HG03354 (cell line): Measurements from ENCODE around the gene PRMT7.
"Not testable (repeated sequence)": the region's sequence is repeated elsewhere in the genome, so short reads cannot be mapped to it uniquely, and the experiment has no call there.

Source experiments
- ATAC-seq: cut with Tn5 transposase; IDR thresholded peaks from one replicate; pipeline ENCODE4 v1.9.1; 2021; ENCODE audit warnings: mild to moderate bottlenecking; ENCODE audit not compliant: unreplicated experiment, poor library complexity, severe bottlenecking

PRMT7 gene

DNA sequence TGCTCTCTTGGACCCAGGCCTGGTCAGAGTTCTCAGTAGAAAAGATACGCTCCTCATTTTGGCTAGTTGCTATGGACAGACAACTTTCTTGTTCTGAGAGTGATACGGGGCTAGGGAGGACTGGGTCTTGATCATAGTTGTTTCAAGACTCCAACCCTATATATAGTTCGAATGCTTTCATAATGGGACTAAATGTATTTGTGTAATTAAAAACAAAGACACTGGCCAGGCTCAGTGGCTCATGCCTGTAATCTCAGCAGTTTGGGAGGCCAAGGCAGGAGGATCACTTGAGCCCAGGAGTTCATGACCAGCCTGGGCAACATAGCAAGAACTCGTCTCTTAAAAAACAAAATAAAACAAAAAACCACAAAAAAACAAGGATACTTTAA, 28.8 kb upstream of the PRMT7 start:
- ATAC-seq: no peak

DNA sequence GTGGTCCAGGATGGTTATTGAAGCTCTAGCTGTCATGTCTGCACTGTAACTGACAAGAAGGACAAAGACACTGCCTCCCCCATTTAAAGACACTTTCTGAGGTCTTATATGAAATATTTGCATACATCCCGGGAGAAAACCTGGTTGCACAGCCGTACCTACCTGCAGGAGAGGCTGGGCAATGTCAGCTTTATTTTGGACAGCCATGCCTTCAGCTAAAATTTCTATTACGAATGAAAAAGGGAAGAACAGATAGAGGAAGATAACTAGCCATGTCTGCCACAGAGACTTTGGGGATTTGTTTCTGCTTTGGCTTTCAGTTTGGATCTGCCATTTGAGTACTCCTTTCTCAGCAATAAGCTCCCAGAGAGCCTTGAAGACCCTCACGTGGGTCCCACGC, 27.5 kb upstream of the PRMT7 start:
- no peak for ATAC-seq

DNA sequence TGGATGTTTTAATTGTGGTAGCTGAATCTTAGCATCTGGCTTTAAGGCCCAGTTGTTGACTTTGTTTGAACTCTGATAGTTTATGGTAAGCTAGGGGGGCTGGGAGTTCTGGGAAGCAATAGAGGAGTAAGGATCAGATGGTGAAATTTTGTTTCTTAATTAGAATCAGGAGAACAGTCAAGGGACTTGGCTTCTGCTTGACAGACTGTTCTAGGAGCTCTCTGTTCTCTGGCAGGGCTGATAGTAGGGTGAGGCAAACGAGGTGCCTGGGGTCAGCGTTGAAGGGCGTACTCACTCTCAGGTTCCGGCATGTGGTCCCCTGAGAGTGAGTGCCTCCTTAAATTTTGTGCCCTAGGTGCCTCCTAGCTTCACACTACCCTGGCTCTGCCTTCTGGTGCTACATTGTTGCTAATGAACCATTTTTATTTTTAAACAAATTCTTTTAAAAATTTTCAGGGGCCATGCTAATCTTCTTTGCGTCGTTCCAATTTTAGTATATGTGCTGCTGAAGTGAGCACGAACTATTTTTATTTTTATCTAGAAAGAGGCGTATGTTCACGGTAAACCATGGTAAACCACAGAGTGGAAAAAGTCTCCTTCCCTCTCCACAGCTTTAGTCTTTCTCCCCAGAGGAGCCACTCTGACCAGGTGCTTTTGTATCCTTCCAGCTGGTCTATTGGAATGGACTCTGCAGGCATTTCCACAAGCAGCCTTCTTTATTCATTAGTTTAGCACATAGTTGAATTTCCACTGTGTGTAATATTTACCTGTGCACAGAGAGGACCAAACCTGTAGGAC, 26.8 kb upstream of the PRMT7 start:
- peak; percentile 51 for ATAC-seq

DNA sequence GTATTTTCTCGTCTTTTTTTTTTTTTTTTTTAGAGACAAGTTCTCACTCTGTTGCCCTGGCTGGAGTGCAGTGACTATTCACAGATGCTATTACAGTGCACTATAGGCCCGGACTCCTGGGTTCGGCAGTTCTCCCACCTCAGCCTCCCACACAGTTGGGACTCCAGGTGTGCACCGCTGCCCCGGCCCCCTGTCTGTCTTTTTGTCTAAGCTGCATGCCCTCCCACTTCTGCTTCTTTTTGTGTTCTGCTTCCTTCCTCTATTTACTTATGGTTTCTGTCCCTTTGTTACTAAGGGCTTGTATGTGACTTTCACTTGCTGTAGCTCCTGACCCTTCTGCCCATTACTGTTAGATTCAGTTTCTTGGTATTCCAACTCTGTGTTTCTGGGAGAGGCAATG, 26.0 kb upstream of the PRMT7 start:
- peak; percentile 59 for ATAC-seq

DNA sequence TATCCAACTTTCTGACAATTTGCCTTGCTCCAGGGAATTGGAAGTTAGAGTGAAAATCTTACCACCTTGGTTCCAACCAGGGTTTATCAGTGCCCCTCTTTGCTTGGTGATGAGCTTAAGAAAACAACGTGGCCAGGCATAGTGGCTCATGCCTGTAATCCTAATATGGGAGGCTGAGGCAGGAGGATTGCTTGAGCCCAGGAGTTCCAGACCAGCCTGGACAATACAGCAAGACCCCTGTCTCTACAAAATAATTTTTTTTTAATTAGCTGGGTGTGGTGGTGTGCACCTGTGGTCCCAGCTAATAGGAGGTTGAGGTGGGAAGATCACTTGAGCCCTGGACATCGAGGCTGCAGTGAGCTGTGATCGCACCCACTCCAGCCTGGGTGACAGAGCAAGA, 25.1 kb upstream of the PRMT7 start:
- ATAC-seq: no peak

DNA sequence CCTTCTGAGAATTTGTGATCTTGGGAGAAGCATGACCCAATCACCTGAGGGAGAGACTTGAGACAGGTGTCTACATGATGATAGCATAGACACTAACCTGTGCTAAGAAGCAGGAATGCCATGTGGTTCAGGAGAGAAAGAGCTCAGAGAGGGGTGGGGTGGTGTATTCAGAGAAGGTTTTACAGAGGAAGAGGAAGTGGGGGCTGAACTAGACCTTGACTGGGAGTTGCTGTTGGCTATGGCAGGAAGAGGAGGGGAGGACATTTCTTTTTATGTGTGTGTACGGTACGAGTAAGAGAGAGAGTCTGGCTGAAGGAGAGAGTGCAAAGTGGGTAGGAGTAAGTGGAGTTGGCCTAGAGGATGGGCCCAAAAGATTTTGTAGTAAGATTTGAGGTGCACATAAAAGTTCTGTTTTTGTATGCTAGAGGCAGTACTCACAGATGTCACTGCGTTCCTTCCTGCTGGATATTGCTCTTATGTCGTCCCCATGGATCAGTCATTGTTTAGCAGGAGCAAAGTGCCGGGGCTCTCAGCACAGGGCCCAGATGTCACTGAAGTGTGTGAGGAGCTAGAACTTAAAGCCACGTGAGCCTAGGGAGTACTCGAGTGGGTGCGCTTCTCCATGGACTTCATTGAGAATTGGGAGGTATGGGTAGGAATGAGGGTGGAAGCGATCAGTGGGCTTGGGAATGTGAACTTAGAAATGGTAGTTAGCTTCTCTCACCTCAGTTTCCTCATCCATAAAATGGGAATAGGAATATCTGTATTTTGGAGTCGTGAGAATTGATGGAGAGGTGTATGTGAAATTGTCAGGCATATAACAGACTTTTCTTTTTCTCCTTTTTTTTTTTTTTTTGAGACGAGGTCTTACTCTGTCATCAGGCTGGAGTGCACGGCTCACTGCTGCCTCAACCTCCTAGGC, 24.4 kb upstream of the PRMT7 start:
- ATAC-seq: no peak

DNA sequence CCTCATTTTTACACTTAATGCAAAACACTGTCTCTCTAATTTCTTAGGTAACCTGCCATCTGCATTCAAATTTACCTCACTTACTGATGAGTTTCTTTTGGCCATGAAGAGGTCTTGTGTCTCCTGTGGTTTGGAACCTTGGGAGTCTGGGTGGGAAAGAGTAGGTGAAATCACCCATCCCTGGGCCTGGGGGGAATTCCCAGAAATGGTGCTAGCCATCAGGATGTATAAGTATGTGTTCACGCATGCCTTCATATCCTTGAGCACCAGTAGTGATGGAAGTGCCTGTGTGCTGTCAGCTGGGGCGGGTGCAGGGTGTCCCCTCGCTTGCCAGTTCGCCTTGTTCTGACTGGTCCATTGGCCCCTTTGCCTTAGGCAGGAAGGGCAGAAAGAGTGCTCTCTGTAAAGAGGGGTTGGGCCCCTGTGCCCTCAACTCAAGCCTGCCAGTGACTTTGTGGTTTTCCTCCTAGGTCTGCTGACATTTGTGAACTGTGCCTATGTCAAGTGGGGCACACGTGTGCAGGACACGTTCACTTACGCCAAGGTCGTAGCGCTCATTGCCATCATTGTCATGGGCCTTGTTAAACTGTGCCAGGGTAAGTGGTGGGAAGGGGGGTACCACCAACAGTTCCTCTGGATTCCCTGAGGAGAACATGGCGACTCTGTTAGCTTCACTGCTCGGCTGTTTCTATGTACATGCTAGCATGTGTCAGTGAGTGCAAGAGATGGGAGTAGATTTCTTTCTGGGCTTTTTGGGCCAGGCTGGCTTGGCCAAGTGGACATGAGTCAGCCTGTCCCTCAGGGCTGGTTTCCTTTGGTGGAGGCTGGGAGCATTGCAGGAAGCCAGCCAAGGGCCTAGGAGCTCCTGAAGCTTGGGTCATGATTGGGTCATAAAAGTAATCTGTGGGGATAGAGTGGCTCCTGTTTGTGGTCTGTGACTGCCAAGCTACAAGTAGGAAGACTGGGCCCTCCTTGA, 23.3 kb upstream of the PRMT7 start:
- no peak for ATAC-seq

DNA sequence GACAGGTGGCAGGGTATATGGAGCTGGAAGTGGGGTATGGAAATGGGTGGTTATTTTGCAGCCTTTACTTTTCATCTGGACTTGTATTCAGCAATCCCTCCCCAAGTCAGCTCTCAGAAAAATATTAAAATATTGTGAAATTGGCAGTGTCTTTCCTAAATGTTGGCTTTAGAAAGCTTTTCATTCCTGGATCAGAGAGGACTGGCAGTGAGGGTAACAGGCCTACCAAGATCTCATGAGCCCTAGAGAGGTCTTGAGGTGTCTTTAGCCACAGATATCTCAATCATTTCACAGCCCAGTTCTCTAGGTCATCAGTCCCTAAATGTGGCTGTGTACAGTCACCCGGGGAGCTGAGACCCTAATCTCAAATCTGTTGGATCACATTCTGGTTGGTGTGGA, 22.6 kb upstream of the PRMT7 start:
- no peak for ATAC-seq

DNA sequence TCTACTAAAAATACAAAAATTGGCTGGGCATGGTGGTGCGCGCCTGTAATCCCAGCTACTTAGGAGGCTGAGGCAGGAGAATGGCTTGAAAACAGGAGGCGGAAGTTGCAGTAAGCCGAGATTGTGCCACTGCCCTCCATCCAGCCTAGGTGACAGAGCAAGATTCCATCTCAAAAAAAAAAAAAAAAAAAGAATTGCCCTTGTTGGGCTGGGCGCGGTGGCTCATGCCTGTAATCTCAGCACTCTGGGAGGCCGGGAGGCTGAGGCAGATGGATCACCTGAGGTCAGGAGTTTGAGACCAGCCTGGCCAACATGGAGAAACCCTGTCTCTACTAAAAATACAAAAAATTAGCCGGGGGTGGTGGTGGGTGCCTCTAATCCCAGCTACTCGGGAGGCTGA, 22.0 kb upstream of the PRMT7 start:
- ATAC-seq: not testable (repeated sequence)

DNA sequence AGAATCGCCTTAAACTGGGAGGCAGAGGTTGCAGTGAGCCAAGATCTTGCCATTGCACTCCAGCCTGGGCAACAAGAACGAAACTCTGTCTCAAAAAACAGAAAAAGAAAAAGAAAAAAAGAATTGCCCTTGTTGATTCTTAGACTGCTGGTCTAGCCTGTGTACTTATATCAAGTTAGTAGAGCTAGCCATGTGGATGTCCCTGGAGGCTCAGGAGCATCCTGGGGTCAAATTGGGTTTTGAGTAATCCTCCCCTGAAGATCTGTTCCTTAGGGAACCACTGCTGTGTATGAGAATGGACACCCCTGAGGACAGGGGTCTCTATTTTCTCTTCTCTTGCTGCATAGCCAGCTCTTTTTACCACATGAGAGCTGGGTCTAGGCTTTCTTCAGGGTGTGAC, 21.6 kb upstream of the PRMT7 start:
- ATAC-seq: no peak

DNA sequence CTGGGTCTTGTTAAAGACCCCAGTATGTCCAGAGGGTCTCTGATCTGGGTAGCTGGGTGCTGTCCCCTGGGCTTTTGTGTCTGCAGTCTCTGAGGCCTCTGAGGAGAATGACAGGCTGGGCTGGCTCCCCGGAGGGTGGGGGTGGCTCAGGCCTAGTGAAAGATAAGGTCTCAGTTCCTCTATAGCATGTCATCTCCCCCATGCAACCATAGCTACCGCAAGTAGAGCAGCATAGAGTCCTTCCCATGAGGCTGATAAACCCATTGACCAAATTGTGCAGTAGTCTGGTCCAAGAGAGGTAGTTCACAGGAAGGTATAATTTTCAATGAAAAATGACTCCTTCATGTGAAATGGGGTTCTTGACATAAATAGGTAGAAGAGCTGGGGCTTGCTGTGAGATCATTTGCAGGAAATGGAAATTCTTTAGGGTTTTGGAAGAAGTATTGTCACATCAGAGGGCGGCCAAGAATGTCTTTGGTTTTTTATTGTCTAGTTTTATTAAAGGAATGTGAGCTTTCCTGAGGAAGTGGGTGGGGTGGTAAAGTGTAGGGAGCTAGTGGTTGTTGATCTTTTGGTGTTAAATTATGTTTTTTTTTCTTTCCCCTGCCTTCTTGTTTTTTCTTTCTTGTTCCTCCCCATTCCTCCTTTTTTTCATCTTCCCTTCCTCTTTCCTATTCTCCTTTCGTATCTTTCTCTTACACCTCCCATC, 21.0 kb upstream of the PRMT7 start:
- ATAC-seq: peak; percentile 84

DNA sequence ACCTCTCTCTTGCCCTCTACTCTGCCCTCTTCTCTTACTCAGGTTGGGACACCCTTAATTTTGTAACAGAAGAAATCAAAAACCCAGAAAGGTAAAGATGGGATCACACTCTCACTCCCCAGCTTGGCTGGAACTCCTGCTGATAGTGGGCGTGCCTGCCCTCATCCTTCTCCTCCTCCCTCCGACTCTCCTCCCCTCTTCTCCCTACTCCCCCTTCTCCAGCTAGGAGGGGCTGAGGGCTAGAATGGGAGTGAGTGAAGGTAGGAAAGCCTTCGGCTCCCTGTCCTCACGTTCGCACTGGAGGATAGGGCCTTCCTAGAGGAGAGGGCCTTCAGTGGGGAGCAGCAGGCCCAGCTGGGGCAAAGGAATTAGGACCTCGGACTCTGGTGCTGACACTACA, 20.4 kb upstream of the PRMT7 start:
- no peak for ATAC-seq

DNA sequence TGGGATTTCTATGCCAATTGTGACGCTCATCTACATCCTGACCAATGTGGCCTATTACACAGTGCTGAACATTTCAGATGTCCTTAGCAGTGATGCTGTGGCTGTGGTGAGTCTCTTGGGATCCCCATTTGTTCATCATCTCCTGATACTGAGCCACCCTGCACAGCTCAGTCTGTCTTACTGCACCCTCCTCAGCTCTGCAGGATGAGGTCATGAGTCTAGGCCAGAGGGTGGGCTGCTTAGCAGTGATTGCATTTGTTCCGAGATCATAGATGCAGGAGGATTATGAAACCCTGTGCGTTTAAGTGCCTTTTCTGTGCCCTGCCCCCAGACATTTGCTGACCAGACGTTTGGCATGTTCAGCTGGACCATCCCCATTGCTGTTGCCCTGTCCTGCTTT, 19.6 kb upstream of the PRMT7 start:
- no peak for ATAC-seq

DNA sequence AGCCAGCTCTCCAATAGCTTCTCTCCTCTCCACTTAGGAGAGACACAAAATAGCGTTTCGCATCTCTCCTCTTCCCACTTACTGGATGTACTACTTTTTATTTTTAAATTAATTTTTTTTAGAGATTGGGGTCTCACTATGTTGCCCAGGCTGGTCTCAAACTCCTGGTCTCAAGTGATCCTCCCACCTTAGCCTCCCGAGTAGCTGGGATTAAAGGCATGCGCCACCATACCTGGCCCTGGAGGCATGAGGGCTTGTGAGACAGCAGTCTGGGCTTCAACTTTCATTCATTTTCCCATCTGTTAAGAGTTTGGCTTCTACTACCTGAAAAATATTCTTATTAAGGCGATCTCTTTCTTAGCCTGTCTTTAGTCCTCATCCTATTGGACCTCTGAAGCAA, 18.4 kb upstream of the PRMT7 start:
- ATAC-seq: no peak

DNA sequence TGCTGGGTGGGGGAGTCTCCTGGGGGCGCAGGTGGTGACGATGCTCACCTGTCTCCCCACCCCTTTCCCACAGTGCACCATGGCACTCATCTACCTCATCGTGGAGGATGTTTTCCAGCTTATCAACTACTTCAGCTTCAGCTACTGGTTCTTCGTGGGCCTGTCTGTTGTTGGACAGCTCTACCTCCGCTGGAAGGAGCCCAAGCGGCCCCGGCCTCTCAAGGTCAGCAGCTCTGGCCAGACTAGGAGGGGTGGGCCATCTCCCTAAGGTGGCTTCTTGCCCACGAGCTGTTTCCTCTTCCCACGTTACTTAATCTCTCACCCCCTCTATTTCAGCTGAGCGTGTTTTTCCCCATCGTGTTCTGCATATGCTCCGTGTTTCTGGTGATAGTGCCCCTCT, 14.5 kb upstream of the PRMT7 start:
- no peak for ATAC-seq

DNA sequence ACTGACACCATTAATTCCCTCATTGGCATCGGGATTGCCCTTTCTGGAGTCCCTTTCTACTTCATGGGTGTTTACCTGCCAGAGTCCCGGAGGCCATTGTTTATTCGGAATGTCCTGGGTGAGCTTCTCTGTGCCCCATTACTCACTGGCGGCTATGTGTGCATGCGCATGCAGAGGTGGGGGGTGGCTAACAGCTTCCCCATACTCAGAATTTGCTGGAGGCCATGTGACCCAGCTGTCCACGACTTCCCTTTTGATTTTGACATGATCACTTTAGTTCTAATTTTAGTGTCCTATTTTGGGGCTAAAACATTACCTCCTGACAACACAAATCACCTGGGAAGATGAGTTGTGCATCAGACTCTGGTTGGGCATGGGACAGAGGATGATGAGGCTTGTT, 14.1 kb upstream of the PRMT7 start:
- ATAC-seq: no peak

DNA sequence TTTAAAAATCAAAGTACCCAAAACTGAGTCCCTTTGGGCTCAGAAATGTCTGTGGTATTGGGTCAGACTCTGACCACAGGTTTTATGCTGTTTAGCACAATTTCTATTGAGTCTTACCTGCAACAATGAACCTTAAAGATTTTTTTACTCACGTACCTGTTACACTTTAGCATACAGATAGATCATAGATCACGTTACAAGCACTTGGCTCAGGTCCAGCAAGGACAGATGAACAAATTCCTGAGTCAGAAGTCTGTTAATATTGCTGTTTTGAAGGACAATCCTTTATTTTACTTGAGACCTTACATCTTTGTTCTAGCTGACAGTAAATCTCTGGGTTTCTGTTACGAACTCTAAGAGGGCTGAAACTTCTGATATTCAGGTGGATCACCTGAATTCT, 12.9 kb upstream of the PRMT7 start:
- no peak for ATAC-seq

DNA sequence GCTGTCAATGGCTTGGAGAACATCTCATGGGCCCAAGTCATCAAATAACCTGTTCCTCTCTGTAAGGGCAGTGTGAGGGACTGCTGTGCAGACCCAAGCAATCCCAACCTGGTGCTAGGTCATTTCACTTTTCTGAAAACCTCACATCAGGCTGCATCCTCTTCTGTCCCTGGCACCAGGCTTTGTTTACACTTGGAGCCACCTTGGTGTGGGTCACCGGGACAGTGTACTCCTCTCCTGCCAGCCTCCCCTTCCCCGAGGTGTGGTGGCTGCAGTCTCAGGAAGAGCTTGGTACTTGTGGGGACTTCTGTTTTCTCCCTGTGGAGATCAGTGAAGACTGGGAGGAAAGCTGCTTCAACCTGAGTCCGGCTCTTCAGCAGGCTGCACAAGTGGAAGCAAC, 12.5 kb upstream of the PRMT7 start:
- ATAC-seq: no peak

DNA sequence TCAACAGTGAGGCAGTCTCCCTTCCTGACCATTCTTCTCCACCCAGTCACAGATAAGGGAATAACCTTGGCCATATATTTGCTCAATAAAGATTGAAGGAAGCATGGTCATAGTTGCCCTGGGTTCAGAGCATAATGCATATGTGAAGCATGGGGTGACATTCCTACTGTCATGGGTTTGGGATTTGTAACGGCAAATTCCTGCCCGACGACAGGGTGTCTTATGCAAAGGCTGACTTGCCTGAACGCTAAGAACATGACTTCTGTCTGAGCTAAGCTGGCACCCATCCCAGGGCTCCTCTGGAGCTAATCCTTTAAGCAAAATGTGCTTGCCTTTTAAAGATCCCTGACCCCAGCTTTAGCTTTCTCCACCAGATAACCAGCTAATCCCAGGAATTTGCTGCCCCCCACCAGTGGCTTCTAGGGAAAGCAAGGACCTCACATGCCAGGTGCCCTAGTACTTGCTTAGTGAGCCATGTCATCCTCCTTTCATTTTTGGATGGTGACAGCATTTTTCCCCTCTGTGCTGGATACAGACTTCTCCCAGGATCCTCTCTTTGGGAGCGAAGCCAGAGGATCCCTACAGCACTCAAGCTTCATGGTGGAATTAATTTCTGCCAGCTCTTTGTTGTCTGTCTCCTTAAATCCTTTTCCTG, 11.8 kb upstream of the PRMT7 start:
- no peak for ATAC-seq
